Superior temporal gyrus (tissue), 1 donor: ENCODE measurements around the gene BORCS5.

ENCODE experiments used
- DNase-seq: peaks from one replicate; pipeline ENCODE4 v3.0.0-alpha.2; 2016; ENCODE audit errors: extremely low spot score

BORCS5 gene

GRCh38 chr12:12511021-12511783, 154.3 kb downstream of the BORCS5 start:
- no peak for DNase-seq

GRCh38 chr12:12511895-12512711, 155.2 kb downstream of the BORCS5 start:
- no peak for DNase-seq

GRCh38 chr12:12513416-12514006, 156.6 kb downstream of the BORCS5 start:
- peak; percentile 74 for DNase-seq

GRCh38 chr12:12518464-12518845, 161.6 kb downstream of the BORCS5 start:
- DNase-seq, result no peak

GRCh38 chr12:12518919-12519318, 162.0 kb downstream of the BORCS5 start:
- DNase-seq, result no peak
